ENCODE data around the gene SLC35A4.
"Not testable (repeated sequence)": the region's sequence is repeated elsewhere in the genome, so short reads cannot be mapped to it uniquely, and the experiment has no call there.

Gene SLC35A4

GRCh38 chr5:140593070-140593469 lies 28.4 kb downstream of the SLC35A4 start:
- DNase-seq = not testable (repeated sequence)

GRCh38 chr5:140594169-140594568 lies 29.5 kb downstream of the SLC35A4 start:
- DNase-seq = no peak

- no peak for DNase-seq
Observed at GRCh38 chr5:140595538-140596300, 31.1 kb downstream of the SLC35A4 start.

GRCh38 chr5:140596321-140596741 lies 31.7 kb downstream of the SLC35A4 start:
- no peak for DNase-seq

- DNase-seq = no peak
Observed at GRCh38 chr5:140598836-140599235, 34.2 kb downstream of the SLC35A4 start.

GRCh38 chr5:140600096-140600495 lies 35.5 kb downstream of the SLC35A4 start:
- no peak for DNase-seq

GRCh38 chr5:140602147-140602546 lies 37.5 kb downstream of the SLC35A4 start:
- no peak for DNase-seq

- DNase-seq = not testable (repeated sequence)
Observed at GRCh38 chr5:140603446-140603698, 38.7 kb downstream of the SLC35A4 start.

GRCh38 chr5:140603734-140604133 lies 39.1 kb downstream of the SLC35A4 start:
- no peak for DNase-seq

GRCh38 chr5:140605879-140606278 lies 41.3 kb downstream of the SLC35A4 start:
- no peak for DNase-seq

- no peak for DNase-seq
Observed at GRCh38 chr5:140607031-140607430, 42.4 kb downstream of the SLC35A4 start.

- no peak for DNase-seq
Observed at GRCh38 chr5:140608722-140609121, 44.1 kb downstream of the SLC35A4 start.

GRCh38 chr5:140609126-140609525 lies 44.5 kb downstream of the SLC35A4 start:
- DNase-seq = no peak

- no peak for DNase-seq
Observed at GRCh38 chr5:140611020-140611521, 46.4 kb downstream of the SLC35A4 start.

All from activated effector memory CD4-positive, alpha-beta T cell treated with Interleukin-2 at 50 U/mL for 16 hours (primary cell).